HG03280 (cell line): Measurements from ENCODE around the gene SLC44A5.
"Not testable (repeated sequence)": the region's sequence is repeated elsewhere in the genome, so short reads cannot be mapped to it uniquely, and the experiment has no call there.

Source experiments
- ATAC-seq: cut with Tn5 transposase; IDR thresholded peaks from one replicate; pipeline ENCODE4 v1.9.1; 2021; ENCODE audit warnings: mild to moderate bottlenecking, moderate library complexity; ENCODE audit not compliant: unreplicated experiment

The SLC44A5 gene

GRCh38 chr1:75611014-75611413, at the start of gene SLC44A5:
Gene SLC44A5 (minus strand): TSS chr1:75611114. CDS start chr1:75541447, 69,667 bp downstream.
- ATAC-seq = no peak

- no peak for ATAC-seq
These were observed 45.0 kb upstream of the SLC44A5 start for GRCh38 chr1:75655931-75656330.

DNA sequence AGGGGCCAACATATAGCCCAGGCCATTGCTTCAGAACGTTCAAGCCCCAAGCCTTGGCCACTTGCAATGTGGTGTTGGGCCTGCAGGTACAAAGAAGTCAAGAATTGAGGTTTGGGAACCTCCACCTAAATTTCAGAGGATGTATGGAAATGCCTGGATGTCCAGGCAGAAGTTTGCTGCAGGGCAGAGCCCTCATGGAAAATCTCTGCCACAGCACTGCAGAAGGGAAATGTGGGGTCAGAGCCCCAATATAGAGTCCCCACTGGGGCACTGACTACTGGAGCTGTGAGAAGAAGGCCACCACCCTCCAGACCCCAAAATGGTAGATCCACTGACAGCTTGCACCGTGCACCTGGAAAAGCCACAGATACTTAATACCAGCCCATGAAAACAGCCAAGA, 36.3 kb upstream of the SLC44A5 start:
- ATAC-seq = not testable (repeated sequence)

DNA sequence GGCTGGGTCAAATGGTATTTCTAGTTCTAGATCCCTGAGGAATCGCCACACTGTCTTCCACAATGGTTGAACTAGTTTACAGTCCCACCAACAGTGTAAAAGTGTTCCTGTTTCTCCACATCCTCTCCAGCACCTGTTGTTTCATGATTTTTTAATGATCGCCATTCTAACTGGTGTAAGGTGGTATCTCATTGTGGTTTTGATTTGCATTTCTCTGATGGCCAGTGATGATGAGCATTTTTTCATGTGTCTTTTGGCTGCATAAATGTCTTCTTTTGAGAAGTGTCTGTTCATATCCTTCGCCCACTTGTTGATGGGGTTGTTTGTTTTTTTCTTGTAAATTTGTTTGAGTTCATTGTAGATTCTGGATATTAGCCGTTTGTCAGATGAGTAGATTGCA, 34.2 kb upstream of the SLC44A5 start:
- ATAC-seq = not testable (repeated sequence)

GRCh38 chr1:75643460-75643859, 32.5 kb upstream of the SLC44A5 start:
- ATAC-seq = no peak

DNA sequence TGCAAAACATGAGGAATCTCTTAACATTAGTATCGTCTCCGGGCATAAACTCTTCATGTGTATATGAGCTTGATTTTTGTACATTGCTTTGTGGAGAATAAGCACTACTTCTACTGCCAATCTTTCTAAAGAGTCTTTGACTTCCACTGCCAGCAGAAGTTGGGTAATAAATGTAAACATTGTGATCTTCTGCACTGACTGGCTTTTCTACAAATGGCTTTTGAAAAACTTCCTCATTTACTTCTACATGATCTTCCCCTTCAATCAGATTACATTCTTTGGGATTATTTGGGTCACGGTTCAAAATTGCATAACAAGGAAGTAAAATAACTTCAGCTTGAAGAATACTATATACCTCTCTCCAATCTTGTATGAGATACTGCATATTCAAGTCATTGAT, 30.4 kb upstream of the SLC44A5 start:
- ATAC-seq = no peak

DNA sequence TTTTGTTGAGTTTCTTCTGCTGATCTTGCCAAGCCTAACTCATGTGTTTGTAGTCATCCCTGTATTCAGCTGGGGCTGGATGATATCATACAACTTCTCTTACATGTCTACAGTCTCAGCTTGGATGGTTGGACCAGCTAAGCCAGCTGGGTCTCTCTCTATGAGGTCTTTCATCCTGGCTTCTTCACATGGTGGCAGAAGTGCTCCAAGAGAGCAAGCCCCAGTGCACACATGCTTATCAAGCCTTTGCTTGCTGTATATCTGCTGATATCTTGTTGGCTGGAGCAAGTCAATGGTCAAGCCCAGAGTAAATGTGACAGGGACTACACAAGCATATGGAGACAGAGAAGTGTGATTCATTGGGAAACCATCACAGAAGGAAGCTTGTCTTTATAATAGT, 29.2 kb upstream of the SLC44A5 start:
- ATAC-seq = no peak

DNA sequence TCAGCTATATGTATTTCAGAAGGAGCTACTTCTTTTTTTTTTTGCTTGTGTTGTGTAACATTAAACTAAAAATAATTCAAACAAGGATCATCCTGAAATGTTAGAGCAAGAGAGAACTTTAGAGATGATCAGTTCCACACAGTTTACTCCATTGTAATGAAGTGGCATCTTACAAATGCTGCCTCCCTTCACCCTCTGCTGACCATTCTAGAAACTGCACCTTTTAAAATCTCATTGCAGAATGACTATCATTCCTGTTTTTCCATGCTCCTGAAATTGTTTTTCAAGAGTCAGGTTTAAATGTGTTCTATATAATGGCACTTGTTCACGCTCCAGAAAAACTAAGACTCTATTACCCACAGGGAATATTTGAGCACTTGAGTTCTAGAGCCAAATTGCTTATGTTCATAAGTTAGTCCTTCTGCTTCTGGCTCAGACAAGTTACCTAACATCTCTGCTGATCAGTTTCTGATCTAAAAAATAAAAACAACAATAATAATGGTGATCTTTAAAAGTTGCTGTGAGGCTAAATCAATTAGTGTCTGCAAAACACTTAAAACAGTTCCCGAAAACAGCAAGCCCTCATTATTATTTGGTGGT, 21.5 kb upstream of the SLC44A5 start:
- no peak for ATAC-seq

GRCh38 chr1:75630998-75631397, 20.1 kb upstream of the SLC44A5 start:
- no peak for ATAC-seq

- no peak for ATAC-seq
These were observed 19.2 kb upstream of the SLC44A5 start for GRCh38 chr1:75630004-75630594.

GRCh38 chr1:75625795-75626194, 14.9 kb upstream of the SLC44A5 start:
- ATAC-seq = no peak

DNA sequence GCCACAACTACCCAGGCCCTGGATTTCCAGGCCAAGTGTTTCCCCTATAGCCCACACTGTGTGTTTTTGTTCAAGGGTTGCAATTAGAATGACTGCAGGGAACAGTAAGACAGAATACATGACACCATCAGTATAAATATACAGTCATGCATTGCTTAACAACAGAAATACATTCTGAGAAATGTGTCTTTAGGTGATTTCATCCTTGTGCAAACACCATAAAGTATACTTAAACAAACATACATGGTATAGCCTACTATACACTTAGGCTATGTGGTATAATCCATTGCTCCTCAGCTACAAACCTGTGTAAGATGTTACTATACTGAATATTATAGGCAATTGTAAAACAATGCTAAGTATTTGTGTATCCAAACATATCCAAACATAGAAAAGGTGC, 7.5 kb upstream of the SLC44A5 start:
- ATAC-seq = no peak

GRCh38 chr1:75616436-75617433, 5.8 kb upstream of the SLC44A5 start:
- no peak for ATAC-seq

GRCh38 chr1:75615613-75616435, 4.9 kb upstream of the SLC44A5 start:
- ATAC-seq = no peak

GRCh38 chr1:75614399-75614756, 3.5 kb upstream of the SLC44A5 start:
- ATAC-seq = peak; percentile 10

DNA sequence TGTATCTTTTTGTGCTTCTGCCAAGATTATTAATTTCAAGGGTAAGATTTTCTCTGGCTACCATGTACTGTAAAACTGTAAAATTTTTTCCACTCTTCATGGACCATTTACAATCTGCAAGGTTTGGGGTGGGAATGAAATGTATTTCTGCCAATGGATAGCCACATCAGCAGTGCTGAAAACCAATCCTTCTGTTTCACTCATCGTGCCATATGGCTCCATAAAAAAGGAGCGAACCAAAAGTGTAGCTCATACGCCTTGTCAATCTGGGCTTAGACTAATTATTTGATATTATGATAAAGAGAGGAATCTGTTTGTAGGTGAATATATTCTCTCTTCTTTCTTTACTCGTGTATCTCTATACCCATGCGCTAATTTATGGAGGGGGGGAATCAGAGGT, 3.0 kb upstream of the SLC44A5 start:
- no peak for ATAC-seq

DNA sequence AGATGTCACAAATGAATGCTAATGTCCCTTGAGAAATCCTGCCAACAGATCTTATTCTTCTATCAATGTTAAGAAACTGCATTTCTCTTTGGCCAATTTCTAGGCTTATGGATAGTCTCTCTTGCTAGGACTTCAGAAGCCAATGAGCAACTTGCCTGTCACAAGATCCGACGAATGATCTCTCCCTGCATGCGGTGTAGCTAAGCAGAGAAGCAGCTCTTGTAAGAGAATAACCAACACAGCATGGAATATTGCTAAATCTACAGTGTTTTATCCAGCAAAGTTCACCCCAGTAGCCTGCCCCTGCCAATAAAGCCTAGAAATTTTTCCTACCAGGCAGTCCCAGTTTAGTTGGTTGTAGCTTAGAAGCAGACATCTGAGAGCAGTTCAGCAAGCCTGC, 2.1 kb upstream of the SLC44A5 start:
- ATAC-seq = no peak

GRCh38 chr1:75602486-75602885, 8.4 kb downstream of the SLC44A5 start:
- no peak for ATAC-seq

DNA sequence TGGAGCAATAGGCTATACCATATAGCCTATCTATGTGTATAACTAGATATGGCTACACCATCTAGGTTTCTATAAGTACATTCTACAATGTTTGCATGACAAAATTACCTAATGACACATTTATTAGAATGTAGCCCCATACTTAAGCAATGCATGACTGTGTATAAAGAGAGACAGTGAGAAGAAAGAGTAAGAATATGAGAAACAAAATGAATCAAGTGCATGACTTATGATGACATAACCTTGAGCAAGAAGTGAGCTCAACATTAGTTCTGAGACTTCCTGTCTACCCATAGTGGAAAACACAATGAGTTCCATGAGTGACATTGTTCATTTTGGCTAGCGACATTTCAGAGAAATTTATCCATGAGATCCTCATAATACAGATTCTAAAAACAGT, 10.1 kb downstream of the SLC44A5 start:
- no peak for ATAC-seq

GRCh38 chr1:75594327-75594726, 16.6 kb downstream of the SLC44A5 start:
- ATAC-seq = no peak

- not testable (repeated sequence) for ATAC-seq
These were observed 17.5 kb downstream of the SLC44A5 start for GRCh38 chr1:75593457-75593856.
